ENCODE measurements around the gene CTDP1.

- TF ChIP-seq CTCF (IDR thresholded peaks at IDR 0.05) (no peak), POLR2AphosphoS5 (IDR thresholded peaks at IDR 0.05) (no peak), EP300 (IDR thresholded peaks at IDR 0.05) (no peak), POLR2A (IDR thresholded peaks at IDR 0.05) (no peak)
Measured at GRCh38 chr18:79642626-79643025, 37.0 kb upstream of the CTDP1 start.

All from suprapubic skin (tissue), 4 donors.